Endodermal cell (in vitro differentiated cells): ENCODE results near the gene LMX1A. TPM values are rescaled to one million over a fixed set of nuclear protein-coding genes. Genes with fewer than 3 reads are reported as not detected.

Source experiments
- DNase-seq: peaks from one replicate; pipeline ENCODE4 v3.0.0-alpha.2; 2017
- H3K27ac ChIP-seq: 2 replicates; pipeline ENCODE4 v1.5.1; 2013; ENCODE audit warnings: mild to moderate bottlenecking, low read depth, low read length, moderate library complexity
- H3K27me3 ChIP-seq: 2 replicates; pipeline ENCODE4 v1.6.1; 2013; ENCODE audit warnings: mild to moderate bottlenecking, low read length, moderate library complexity; ENCODE audit not compliant: insufficient read depth, control insufficient read depth, poor library complexity, severe bottlenecking
- H3K36me3 ChIP-seq: 2 replicates; pipeline ENCODE4 v1.7.0; 2013; ENCODE audit warnings: mild to moderate bottlenecking, low read length, moderate library complexity; ENCODE audit not compliant: control insufficient read depth, insufficient read depth
- H3K4me1 ChIP-seq: one replicate; pipeline ENCODE4 v1.7.0; 2013; ENCODE audit warnings: low read length; ENCODE audit not compliant: control insufficient read depth, insufficient read depth
- H3K4me3 ChIP-seq: 2 replicates; pipeline ENCODE4 v1.5.1; 2013; ENCODE audit warnings: mild to moderate bottlenecking, low read length, moderate library complexity
- H3K9ac ChIP-seq: 2 replicates; pipeline ENCODE4 v1.6.1; 2013; ENCODE audit warnings: mild to moderate bottlenecking, low read length, moderate library complexity; ENCODE audit not compliant: poor library complexity, severe bottlenecking; ENCODE audit errors: extremely low read depth
- H3K9me3 ChIP-seq: 2 replicates; pipeline ENCODE4 v1.6.1; 2013; ENCODE audit warnings: mild to moderate bottlenecking, low read length, moderate library complexity; ENCODE audit not compliant: control insufficient read depth
- H3K27ac Mint-ChIP-seq: 2 replicates; pipeline ENCODE4 v1.8.0; 2020; ENCODE audit warnings: mixed read lengths
- H3K27me3 Mint-ChIP-seq: 2 replicates; pipeline ENCODE4 v1.8.0; 2021; ENCODE audit warnings: mild to moderate bottlenecking, mixed read lengths; ENCODE audit not compliant: insufficient read depth
- H3K36me3 Mint-ChIP-seq: 2 replicates; pipeline ENCODE4 v1.8.0; 2020; ENCODE audit warnings: low read depth, mixed read lengths
- H3K4me1 Mint-ChIP-seq: 2 replicates; pipeline ENCODE4 v1.8.0; 2020; ENCODE audit warnings: mixed read lengths
- H3K4me3 Mint-ChIP-seq: 2 replicates; pipeline ENCODE4 v1.8.0; 2020; ENCODE audit warnings: mild to moderate bottlenecking, moderate library complexity, mixed read lengths
- H3K9me3 Mint-ChIP-seq: 2 replicates; pipeline ENCODE4 v1.8.0; 2020; ENCODE audit warnings: mild to moderate bottlenecking, mixed read lengths
- WGBS, 2 experiments: methylation state at CpG; one replicate each; pipeline versions ENCODE4 v1.1.5 to v1.1.7; 2013; ENCODE audit warnings: missing lambda C conversion rate in 2 of 2, mixed read lengths in 1 of 2; ENCODE audit not compliant: insufficient coverage in 1 of 2, insufficient read length in 1 of 2; 5-methylcytosine and 5-hydroxymethylcytosine counted together
- total RNA-seq, 2 donors: library from RNA; stranded (reverse); fragmentation: NEBNext Ultra II Directional in 1 of 2; extraction: Animal tissue kit (Norgen Biotek cat#: 25700) in 1 of 2; gene quantifications; 2 replicates in 1 of 2; 3 replicates in 1 of 2; pipeline ENCODE4 v1.2.1, GENCODE V29; 2021
- TF ChIP-seq, protein P1 (sequence below): fragments of 200-600 bp; sonication (generic); conservative IDR thresholded peaks from 2 replicates; pipeline ENCODE4 v1.5.0; 2021; ENCODE audit warnings: antibody characterized with exemption, mild to moderate bottlenecking

LMX1A gene
- total RNA-seq, 2 donors from 2014 or later, result 0.13 to 1.6 TPM

DNA sequence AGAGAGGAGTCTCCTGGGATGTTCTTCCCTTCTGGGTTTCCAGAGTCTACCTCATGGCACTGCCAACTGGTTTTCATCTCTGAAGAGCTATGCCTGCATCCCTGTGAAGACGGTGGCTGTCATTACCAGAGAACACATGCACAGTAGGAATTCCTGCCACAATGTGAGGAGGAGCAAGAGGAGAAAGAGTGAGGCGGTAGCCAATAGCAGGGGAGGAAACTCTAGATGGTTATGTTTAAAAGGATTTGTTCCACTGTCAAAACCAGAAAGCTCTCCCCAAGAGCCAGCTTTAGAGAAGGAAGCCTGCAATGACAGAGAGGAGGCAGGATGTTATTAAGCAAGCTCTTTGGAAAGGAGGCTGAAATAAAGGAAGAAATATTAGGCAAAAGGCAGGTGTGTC, 12.3 kb downstream of the LMX1A start:
- Histone ChIP-seq H3K9ac (no peak overlapping the region), H3K36me3 (no peaks in the 10 kb centered on the region), H3K9me3 (no peaks in the 10 kb centered on the region), H3K4me1 (peaks cover 13% of the 10 kb centered on the region), H3K27ac (no peak overlapping the region), H3K27me3 (peaks cover 18% of the 10 kb centered on the region), H3K4me3 (no peak overlapping the region)
- H3K9me3 Mint-ChIP-seq, result no peaks in the 10 kb centered on the region
- peaks cover 48% of the 10 kb centered on the region for H3K4me1 Mint-ChIP-seq
- TF ChIP-seq, protein P1, sequence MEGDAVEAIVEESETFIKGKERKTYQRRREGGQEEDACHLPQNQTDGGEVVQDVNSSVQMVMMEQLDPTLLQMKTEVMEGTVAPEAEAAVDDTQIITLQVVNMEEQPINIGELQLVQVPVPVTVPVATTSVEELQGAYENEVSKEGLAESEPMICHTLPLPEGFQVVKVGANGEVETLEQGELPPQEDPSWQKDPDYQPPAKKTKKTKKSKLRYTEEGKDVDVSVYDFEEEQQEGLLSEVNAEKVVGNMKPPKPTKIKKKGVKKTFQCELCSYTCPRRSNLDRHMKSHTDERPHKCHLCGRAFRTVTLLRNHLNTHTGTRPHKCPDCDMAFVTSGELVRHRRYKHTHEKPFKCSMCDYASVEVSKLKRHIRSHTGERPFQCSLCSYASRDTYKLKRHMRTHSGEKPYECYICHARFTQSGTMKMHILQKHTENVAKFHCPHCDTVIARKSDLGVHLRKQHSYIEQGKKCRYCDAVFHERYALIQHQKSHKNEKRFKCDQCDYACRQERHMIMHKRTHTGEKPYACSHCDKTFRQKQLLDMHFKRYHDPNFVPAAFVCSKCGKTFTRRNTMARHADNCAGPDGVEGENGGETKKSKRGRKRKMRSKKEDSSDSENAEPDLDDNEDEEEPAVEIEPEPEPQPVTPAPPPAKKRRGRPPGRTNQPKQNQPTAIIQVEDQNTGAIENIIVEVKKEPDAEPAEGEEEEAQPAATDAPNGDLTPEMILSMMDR, result no peak
- no peak for DNase-seq
- peaks cover 51% of the 10 kb centered on the region for H3K27me3 Mint-ChIP-seq
- 69% methylated on average over 2 of the region's 2 CpGs; no CpG with 5 or more reads in 1 of the 2 experiments for WGBS, 2 experiments
- H3K4me3 Mint-ChIP-seq, result no peak overlapping the region
- no peak overlapping the region for H3K27ac Mint-ChIP-seq
- no peaks in the 10 kb centered on the region for H3K36me3 Mint-ChIP-seq

DNA sequence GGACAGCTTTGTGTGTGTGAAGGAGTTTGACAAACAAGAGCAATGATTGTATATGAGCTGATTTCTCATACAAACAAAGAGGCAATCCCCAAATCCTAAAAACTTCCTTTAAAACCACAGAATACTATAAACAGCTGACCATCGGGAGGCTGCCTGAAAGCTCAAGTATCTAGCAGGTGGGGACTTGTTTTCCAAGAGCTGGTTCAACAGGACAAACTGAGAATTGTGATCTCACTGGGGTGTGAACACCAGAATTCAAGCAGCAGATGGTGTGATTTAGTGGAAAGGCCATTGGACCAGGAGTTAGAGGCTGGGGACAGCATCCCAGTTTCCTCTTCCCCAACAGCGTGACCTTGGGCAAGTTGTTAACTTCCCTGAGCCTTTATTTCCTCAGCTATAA, 13.9 kb downstream of the LMX1A start:
- Mint-ChIP-seq H3K4me1 (peaks cover 42% of the 10 kb centered on the region), H3K27me3 (peaks cover 45% of the 10 kb centered on the region), H3K9me3 (no peaks in the 10 kb centered on the region), H3K36me3 (no peaks in the 10 kb centered on the region), H3K27ac (no peak overlapping the region), H3K4me3 (no peak overlapping the region)
- Histone ChIP-seq H3K9ac (no peak overlapping the region), H3K27me3 (peaks cover 10% of the 10 kb centered on the region), H3K4me3 (no peak overlapping the region), H3K9me3 (no peaks in the 10 kb centered on the region), H3K27ac (no peak overlapping the region), H3K4me1 (peaks cover 10% of the 10 kb centered on the region), H3K36me3 (no peaks in the 10 kb centered on the region)
- WGBS, 2 experiments, result 96% methylated on average over 2 of the region's 2 CpGs; no CpG with 5 or more reads in 1 of the 2 experiments
- TF ChIP-seq, protein P1, result no peak
- no peak for DNase-seq

DNA sequence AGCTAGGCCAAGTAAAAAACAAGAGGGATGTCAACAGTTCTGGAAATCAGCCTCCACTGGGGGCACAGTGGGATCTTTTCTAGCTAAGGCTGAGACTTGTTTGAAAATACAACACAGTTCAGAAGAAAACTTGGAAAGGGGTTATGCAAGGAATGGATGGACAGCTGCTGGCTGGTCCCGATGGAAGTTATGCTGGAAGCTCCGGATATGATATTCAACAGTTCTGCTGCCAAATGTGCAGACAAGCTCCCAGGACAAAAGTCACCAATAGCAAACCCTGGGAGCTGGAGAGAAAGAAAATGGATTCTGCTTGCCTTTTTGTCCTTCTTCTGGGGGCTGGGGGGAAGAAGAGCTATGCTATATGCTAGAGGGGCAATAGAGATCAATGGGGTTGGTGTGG, 14.3 kb downstream of the LMX1A start:
- no peak for DNase-seq
- no peaks in the 10 kb centered on the region for H3K9me3 Mint-ChIP-seq
- no peaks in the 10 kb centered on the region for H3K9me3 ChIP-seq
- WGBS, 2 experiments, result 90 to 92% methylated on average over 2 of the region's 2 CpGs
- no peak overlapping the region for H3K4me3 ChIP-seq
- no peaks in the 10 kb centered on the region for H3K36me3 ChIP-seq
- peaks cover 10% of the 10 kb centered on the region for H3K4me1 ChIP-seq
- no peak overlapping the region for H3K27ac ChIP-seq
- peaks cover 10% of the 10 kb centered on the region for H3K27me3 ChIP-seq
- H3K27ac Mint-ChIP-seq, result no peak overlapping the region
- H3K4me3 Mint-ChIP-seq, result no peak overlapping the region
- peaks cover 40% of the 10 kb centered on the region for H3K4me1 Mint-ChIP-seq
- peaks cover 43% of the 10 kb centered on the region for H3K27me3 Mint-ChIP-seq
- H3K9ac ChIP-seq, result no peak overlapping the region
- TF ChIP-seq, protein P1, result no peak
- no peaks in the 10 kb centered on the region for H3K36me3 Mint-ChIP-seq
